Tibial nerve (tissue), 4 donors: Measurements from ENCODE around the gene SYT9.

Experiments used
- EP300 ChIP-seq, 2 donors: sonication (generic); formaldehyde crosslinking; IDR thresholded peaks; one replicate each; pipeline ENCODE4 v1.6.1; 2017; ENCODE audit warnings: antibody characterized with exemption in 2 of 2, mild to moderate bottlenecking in 1 of 2
- POLR2A ChIP-seq, 2 donors: fragments of 450-650 bp; IDR thresholded peaks; one replicate each; pipeline ENCODE4 v1.6.1; 2017; ENCODE audit warnings: antibody characterized with exemption in 2 of 2, mild to moderate bottlenecking in 2 of 2, moderate library complexity in 2 of 2
- TF ChIP-seq, protein P1 (sequence below), 5 experiments: fragments of 200-600 bp in 3 of 5; fragments of 450-650 bp in 2 of 5; sonication (generic) in 3 of 5; IDR thresholded peaks; one replicate each; pipeline ENCODE4 v1.5.1; 2016 to 2019; ENCODE audit warnings: antibody characterized with exemption in 5 of 5, mild to moderate bottlenecking in 3 of 5, moderate library complexity in 2 of 5

DNA sequence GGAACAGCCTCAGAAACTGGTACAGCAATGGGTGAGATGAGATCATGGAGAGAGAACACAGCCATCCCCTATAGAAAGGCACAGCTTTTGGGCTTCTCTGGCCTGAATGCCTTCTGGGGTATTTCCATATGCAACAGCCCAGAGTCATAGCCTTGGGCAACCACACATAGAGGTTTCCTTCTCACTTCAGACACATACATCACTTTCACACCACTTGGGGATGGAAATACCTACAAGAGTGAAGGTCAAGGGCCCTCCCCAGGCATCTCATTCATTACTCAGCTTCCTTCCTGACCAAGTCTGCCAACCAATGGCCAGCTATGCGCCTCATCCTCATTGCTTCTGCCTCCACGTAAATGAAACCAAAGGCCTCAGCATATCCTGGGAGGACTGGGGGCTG is 215.9 kb downstream of the SYT9 start:
- TF ChIP-seq, protein P1, sequence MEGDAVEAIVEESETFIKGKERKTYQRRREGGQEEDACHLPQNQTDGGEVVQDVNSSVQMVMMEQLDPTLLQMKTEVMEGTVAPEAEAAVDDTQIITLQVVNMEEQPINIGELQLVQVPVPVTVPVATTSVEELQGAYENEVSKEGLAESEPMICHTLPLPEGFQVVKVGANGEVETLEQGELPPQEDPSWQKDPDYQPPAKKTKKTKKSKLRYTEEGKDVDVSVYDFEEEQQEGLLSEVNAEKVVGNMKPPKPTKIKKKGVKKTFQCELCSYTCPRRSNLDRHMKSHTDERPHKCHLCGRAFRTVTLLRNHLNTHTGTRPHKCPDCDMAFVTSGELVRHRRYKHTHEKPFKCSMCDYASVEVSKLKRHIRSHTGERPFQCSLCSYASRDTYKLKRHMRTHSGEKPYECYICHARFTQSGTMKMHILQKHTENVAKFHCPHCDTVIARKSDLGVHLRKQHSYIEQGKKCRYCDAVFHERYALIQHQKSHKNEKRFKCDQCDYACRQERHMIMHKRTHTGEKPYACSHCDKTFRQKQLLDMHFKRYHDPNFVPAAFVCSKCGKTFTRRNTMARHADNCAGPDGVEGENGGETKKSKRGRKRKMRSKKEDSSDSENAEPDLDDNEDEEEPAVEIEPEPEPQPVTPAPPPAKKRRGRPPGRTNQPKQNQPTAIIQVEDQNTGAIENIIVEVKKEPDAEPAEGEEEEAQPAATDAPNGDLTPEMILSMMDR (IDR thresholded peaks at IDR 0.05): no peak
- TF ChIP-seq EP300 (IDR thresholded peaks at IDR 0.05) (no peak), POLR2A (IDR thresholded peaks at IDR 0.05) (no peak)
